ENCODE data around the gene CLIP3. TPM values are rescaled to one million over a fixed set of nuclear protein-coding genes. Genes with fewer than 3 reads are reported as not detected.

CLIP3 gene
- total RNA-seq, 1 donor from 2014 or later = 4.3 TPM

DNA sequence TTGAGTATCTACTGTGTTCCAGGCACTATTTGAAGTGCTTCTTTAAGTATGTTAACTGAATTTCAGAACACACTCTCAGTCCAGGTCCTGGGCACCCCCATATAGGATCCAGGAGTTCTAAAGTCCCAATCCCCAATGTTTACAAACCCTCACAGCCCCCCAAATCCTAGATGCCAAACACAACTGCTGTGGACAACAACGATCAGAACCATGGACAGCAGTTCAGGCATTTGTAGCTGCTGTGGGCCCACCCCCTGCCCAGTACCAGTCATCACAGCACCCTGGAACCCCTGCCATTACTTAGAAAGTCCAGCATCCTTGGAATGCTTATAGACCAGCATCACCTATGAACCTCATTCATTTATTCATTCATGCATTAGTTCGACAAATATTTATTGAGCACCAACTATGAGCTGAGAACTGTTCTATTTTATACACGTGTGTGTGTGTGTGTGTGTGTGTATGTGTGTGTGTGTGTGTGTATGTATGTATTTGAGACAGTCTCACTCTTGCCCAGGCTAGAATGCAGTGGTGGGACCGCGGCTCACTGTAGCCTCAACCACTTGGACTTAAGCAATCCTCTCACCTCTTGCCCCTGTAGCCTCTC lies 57.0 kb downstream of the CLIP3 start:
- no peak for TF ChIP-seq CTCF (conservative IDR thresholded peaks at IDR 0.05; ENCODE audit: low read depth, low read length)
- H3K4me3 ChIP-seq (ENCODE audit: low read depth, low read length) = no peak overlapping the region
- DNase-seq (ENCODE audit: low read depth) = no peak

GRCh38 chr19:35973487-35973886 lies 59.2 kb downstream of the CLIP3 start:
- DNase-seq (ENCODE audit: low read depth) = no peak
- H3K4me3 ChIP-seq (ENCODE audit: low read depth, low read length) = no peak overlapping the region
- TF ChIP-seq CTCF (conservative IDR thresholded peaks at IDR 0.05; ENCODE audit: low read depth, low read length) = no peak

DNA sequence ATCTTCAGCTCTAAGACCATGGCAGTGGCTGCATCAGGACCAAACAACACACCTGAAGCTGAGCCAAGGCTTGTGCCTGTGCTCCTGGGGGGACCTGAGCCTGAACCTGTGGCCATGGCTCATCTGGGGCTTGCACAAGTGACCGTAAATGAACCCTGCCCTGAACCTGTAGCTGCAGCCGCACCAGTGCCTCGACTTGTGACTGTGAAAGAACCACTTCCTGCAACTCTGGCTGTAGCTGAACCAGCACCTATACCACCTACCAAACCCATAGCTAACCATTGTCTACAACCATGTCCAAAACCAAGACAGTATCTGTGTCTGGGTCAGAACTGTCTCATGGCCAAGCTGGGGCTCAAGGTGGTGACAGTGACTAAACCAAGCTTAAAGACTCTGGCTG lies 65.9 kb downstream of the CLIP3 start:
- no peak for TF ChIP-seq CTCF (conservative IDR thresholded peaks at IDR 0.05; ENCODE audit: low read depth, low read length)
- no peak for DNase-seq (ENCODE audit: low read depth)
- H3K4me3 ChIP-seq (ENCODE audit: low read depth, low read length) = no peak overlapping the region

Other genes starting within 250 kb of the CLIP3 start
- not detected in 2 replicates for gene PRODH2, start 220.0 kb downstream of the CLIP3 start, total RNA-seq
- not detected in 2 replicates for gene NPHS1, start 180.4 kb downstream of the CLIP3 start, total RNA-seq
- not detected in 2 replicates for gene KIRREL2, start 176.0 kb downstream of the CLIP3 start, total RNA-seq
- gene APLP1, start 164.3 kb downstream of the CLIP3 start, total RNA-seq = 1.1 and 8.4 TPM in 2 replicates
- 3.9 and 10.7 TPM in 2 replicates for gene NFKBID, start 132.3 kb downstream of the CLIP3 start, total RNA-seq
- not detected in 2 replicates for gene HCST, start 130.3 kb downstream of the CLIP3 start, total RNA-seq
- gene TYROBP, start 124.6 kb downstream of the CLIP3 start, total RNA-seq = not detected in 2 replicates
- 6.2 and 12.7 TPM in 2 replicates for gene LRFN3, start 96.5 kb downstream of the CLIP3 start, total RNA-seq
- gene SDHAF1, start 37.7 kb downstream of the CLIP3 start, total RNA-seq = 23.2 and 34.5 TPM in 2 replicates
- 4.4 and 5.3 TPM in 2 replicates for gene SYNE4, start 24.1 kb downstream of the CLIP3 start, total RNA-seq
- gene ALKBH6, start 18.7 kb downstream of the CLIP3 start, total RNA-seq = 24.3 and 39.7 TPM in 2 replicates
- gene THAP8, start 21.4 kb upstream of the CLIP3 start, total RNA-seq = 3.3 and 7.0 TPM in 2 replicates
- 12.7 and 20.7 TPM in 2 replicates for gene WDR62, start 22.0 kb upstream of the CLIP3 start, total RNA-seq
- not detected in 2 replicates for gene OVOL3, start 78.3 kb upstream of the CLIP3 start, total RNA-seq
- 88.5 and 122 TPM in 2 replicates for gene POLR2I, start 82.0 kb upstream of the CLIP3 start, total RNA-seq
- 280 and 410 TPM in 2 replicates for gene TBCB, start 82.6 kb upstream of the CLIP3 start, total RNA-seq
- 259 and 267 TPM in 2 replicates for gene CAPNS1, start 107.2 kb upstream of the CLIP3 start, total RNA-seq
- gene COX7A1, start 119.6 kb upstream of the CLIP3 start, total RNA-seq = 1.7 TPM in 1 of 2 replicates, not detected in the other
- gene ZNF565, start 181.8 kb upstream of the CLIP3 start, total RNA-seq = 0.98 and 2.0 TPM in 2 replicates
- 69.5 and 103 TPM in 2 replicates for gene ZNF146, start 182.2 kb upstream of the CLIP3 start, total RNA-seq